HG03103 (cell line): Measurements from ENCODE around the gene MAP3K7.

Experiments
- ATAC-seq: cut with Tn5 transposase; IDR thresholded peaks from one replicate; pipeline ENCODE4 v1.9.1; 2021; ENCODE audit warnings: low read depth; ENCODE audit not compliant: unreplicated experiment

The MAP3K7 gene

DNA sequence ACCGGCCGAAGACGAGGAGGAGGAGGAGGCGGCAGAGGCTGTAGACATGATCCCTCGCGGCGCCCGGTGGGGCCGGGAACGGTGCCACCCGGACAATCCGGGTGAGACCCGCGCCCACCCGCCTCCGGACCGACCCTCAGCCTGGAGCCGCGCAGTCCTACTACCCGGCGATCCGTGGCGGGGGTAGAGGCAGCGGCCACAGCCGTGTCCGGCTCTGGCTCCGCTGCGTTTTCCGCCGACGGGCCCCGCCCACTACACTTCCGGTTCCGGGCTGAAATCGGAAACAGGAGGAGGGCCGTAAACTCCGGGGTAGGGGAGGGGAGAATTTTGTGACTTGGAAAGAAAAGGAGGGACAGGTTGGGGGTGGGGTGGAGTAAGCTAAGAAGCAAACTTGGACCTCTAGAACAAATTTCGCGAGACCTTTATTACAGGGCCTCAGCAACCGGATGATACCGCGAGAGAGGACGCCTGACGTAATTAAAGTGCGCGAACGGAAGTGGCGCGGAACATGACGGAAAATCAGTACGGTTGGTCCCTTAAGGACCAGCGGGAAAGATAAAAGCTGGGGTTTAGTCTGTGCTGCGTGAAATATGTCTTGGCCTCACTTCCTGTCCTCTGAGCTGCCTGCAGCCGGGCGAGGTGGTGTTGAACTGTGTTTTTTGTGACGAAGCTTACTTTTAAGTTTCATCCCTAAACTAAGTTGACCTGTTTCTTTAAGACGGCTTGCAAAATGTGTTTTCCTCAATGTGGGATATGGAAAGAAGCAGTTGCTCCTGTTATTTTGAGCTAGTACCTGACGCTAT is at the start of gene MAP3K7:
TSS of gene MAP3K7 (minus strand) at position 237 of the 803 bp plus-strand sequence. CDS start at position 48, 189 bp downstream.
- peak; percentile 85 for ATAC-seq

GRCh38 chr6:90631046-90631445 is 44.2 kb upstream of the MAP3K7 start:
- ATAC-seq = no peak

DNA sequence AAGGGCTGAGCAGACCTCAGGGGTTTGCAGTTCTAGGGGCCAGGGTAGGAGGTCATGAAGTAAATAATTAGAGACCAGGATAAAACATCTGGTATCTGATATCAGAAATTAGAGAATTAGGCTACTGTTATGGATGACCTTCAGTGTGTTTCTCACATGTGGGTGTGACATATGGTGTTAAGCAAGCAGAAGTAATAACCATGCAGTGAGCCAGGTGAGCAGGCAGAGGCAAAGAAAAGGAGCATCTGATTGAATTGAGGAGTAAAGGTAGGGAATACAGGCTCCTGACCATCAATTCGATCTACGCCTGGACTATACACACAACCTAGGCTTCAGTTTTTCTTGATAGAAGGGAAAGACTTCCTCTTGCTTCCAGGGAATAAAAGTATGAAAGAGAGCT is 34.7 kb upstream of the MAP3K7 start:
- no peak for ATAC-seq

GRCh38 chr6:90619221-90619620 is 32.3 kb upstream of the MAP3K7 start:
- ATAC-seq = no peak

DNA sequence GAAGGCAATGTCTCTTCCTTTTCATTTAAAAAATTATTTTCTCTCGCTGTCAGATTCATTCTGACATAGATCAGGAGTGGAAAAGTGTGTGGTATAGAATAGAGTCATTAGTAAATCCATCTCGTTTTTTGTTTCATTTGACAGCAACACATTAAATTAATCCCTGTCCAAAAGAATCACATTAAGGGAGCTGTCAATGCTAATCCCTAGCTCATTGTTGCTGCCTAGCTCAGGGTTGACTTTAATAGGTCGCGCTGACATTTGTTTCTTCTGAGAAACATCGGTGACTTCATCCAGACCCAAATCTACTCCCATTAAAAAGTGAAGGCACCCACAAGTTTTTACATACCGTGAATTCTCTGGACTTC is 25.4 kb upstream of the MAP3K7 start:
- ATAC-seq = no peak

GRCh38 chr6:90611543-90612312 is 24.9 kb upstream of the MAP3K7 start:
- no peak for ATAC-seq

DNA sequence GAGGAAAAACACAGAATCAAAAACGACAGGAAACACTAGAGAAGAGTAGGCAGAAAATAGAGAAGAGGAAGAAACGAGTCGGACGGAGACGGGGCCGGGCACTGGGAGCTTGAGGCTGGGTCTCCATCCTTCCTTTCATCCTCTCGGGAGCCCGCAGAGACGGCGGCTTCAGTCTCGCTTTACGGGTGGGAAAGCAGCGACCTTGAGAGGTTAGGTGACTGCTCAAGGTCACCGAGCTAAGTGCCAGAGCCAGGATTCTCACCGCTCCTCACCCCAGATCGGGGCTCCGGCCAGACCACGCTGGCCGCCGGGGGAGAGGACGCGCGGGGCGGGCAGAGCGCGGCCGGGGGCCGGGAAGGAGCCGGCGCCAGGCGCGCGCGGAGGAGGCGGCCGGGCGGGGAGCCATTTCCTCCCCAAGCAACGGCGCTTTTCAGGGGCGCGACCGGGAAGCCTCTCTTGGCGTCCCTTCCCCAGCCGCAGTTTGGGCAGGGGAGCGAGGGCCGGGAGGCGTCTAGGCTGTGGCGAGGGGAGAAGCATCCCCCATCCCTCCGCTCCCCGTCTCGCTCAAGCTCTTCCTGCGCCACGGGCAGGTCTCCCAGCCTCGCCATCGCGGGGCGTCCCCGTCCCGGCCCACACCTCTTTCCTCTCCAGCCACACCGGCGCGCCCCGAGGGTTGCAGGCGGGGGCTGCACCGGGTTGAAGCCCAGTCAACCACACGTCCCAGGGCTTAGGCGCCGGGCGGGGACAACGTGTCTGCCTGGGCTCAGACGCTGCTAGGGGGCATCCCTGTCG is 24.1 kb upstream of the MAP3K7 start:
- peak; percentile 60 for ATAC-seq

DNA sequence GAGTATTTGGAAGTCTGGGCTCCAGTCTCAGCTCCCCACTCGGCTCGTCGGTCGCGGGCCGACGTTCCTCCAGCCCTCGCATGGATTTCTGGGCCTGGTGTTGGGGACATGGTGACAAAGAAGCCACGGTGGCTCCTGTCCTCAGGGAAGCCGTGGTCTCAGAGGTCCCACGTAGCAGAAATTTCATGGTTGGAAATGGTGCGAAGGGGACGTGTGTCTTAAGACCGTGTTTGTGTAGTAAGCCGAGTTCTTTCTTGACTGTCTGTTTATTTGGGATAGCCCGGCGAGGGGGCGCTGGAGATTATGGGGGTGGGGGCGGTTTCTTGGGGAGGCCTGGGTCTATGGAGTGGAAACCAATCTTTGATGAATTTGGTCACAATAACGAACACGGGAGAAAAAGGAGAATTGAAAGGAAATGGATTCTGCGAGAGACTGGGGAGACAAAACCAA is 23.5 kb upstream of the MAP3K7 start:
- no peak for ATAC-seq

GRCh38 chr6:90605749-90606340 is 19.0 kb upstream of the MAP3K7 start:
- ATAC-seq = no peak

DNA sequence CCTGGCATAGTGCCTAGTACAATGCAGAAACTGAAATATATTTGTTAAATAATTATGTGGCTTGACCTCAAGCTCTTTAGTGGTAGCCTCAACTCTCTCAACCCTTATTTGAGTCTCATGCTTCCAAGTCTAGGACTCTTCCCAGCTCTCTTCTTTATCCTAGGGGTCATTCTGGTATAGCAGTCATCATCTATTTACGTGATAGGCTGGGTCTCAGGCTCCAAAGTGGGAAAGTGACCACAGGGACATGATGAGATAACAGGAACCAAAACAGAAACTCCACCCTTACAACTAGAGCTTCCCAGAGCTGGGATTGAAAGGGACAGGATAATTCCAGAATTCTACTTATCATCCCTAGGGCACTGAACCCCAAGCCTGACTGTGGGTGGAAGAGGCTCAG is 17.7 kb upstream of the MAP3K7 start:
- no peak for ATAC-seq

- ATAC-seq = no peak
Measured at GRCh38 chr6:90599151-90599550, 12.3 kb upstream of the MAP3K7 start.

- ATAC-seq = no peak
Measured at GRCh38 chr6:90598192-90598951, 11.5 kb upstream of the MAP3K7 start.

GRCh38 chr6:90596967-90597539 is 10.2 kb upstream of the MAP3K7 start:
- ATAC-seq = no peak

- no peak for ATAC-seq
Measured at GRCh38 chr6:90595854-90596253, 9.0 kb upstream of the MAP3K7 start.

- ATAC-seq = peak; percentile 7
Measured at GRCh38 chr6:90586546-90586835, 381 bp downstream of the MAP3K7 start.

DNA sequence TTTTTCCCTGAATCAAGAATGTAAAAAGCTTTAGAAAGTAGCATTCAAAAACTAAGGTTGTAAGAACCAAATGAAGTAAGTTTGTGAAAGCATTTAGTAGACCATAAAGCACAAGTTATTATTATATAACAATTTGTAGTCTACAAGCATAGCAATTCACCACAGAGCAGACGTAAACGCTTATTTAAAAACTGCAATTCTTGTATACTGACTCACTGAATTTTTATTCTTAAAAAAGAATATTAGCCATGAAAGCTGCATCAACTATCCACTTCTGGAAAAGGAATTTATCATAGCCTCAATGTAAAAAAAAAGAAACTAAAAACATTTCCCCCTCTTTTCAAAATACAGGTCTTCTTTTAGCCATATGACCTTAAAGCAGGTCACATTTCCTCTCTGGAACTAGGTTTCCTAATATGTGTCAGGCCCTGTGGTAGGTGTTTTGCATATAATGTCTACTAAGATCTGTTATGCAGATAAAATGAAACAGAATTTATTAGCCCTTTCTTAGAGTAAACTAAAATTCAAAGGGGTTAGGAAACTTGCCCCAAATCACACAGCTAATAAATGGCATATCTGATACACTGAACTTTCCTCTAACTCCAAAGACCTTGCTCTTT is 2.1 kb downstream of the MAP3K7 start:
- no peak for ATAC-seq

GRCh38 chr6:90583836-90584481 is 2.9 kb downstream of the MAP3K7 start:
- ATAC-seq = no peak

DNA sequence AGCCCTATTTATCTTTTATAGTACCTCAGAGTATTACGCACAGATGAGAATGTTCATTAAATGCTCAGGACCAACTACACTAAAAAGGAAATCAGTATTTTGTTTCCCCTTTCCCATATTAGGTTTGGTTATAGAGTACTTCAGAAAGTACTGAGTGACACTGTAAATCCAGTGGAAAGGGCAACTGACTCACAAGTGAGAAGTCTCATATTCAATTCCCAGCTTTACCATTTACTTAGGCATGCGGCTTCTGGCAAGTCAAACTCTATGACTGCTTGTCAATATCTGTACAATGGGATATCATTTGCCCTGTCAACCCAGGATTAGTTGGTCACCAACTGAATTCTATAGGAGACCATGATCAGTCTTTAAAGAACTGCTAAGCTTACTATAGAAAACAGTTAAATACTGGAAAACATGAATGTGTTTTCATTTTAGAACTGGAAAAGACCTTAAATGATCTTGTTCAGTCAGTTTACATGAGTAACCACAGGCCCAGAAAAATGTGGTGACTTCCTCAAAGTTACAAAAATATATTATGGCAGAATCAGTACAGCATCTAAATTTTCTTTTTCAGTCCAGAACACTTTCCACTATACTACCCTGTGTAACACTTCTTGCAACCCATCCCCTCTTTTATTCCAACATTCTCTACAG is 3.6 kb downstream of the MAP3K7 start:
- ATAC-seq = no peak
